Posterior vena cava (tissue), 2 donors: Measurements from ENCODE around the gene ARSG. TPM values are rescaled to one million over a fixed set of nuclear protein-coding genes. Genes with fewer than 3 reads are reported as not detected.
"Not testable (repeated sequence)": the region's sequence is repeated elsewhere in the genome, so short reads cannot be mapped to it uniquely, and the experiment has no call there.

ENCODE experiments used
- DNase-seq: peaks from one replicate; pipeline ENCODE4 v3.0.0-alpha.2; 2020; ENCODE audit warnings: low spot score
- intact Hi-C, 2 donors: fragments of 100-400 bp; cut with DNase I; formaldehyde crosslinking; loops; one replicate each; pipeline versions ENCODE4 v1.14.1 to v1.14.2; 2022 to 2023
- total RNA-seq, 2 donors: library from RNA; stranded (reverse); fragmentation: NEBNext Ultra II Directional; extraction: Animal tissue kit (Norgen Biotek cat#: 25700); gene quantifications; one replicate each; pipeline ENCODE4 v1.2.1, GENCODE V29; 2021
- donor health status: DM: yes; HTN: yes; CAD: no.
- donor health status: DM: yes; HTN: yes; CAD: no.

ARSG gene
- total RNA-seq, 2 donors from 2014 or later: 5.7 to 7.5 TPM

DNA sequence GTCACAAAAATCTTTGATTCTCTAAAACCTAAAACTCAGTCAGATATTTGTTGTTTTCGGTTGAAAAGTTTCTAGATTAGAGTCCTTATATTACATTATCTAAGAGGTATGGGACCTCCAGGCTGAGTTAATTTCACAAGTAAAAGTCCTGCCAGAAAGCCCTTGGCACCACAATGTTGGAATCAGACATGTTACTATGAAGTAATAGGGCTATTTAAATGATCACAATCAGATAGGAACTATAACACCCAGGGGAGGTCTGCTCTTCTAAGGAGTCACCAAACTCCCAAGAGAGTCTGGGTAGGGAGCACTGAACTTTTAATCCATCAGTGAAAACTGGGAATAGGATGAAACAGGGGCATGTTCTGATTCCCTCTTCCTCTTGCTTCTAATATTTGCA, 111.8 kb downstream of the ARSG start:
- intact Hi-C loops: loop anchor here in 1 of 2 donors (5.0 kb wide), 1 partner anchor 141 kb away; no protein-coding TSS in a partner anchor
- no peak for DNase-seq

DNA sequence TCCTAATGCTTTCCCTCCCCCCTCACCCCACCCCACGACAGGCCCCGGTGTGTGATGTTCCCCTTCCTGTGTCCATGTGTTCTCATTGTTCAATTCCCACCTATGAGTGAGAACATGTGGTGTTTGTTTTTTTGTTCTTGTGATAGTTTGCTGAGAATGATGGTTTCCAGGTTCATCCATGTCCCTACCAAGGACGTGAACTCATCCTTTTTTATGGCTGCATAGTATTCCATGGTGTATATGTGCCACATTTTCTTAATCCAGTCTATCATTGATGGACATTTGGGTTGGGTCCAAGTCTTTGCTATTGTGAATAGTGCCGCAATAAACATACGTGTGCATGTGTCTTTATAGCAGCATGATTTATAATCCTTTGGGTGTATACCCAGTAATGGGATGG, 112.5 kb downstream of the ARSG start:
- intact Hi-C loops: loop anchor here in 1 of 2 donors (5.0 kb wide), 1 partner anchor 142 kb away; no protein-coding TSS in a partner anchor
- DNase-seq: not testable (repeated sequence)

DNA sequence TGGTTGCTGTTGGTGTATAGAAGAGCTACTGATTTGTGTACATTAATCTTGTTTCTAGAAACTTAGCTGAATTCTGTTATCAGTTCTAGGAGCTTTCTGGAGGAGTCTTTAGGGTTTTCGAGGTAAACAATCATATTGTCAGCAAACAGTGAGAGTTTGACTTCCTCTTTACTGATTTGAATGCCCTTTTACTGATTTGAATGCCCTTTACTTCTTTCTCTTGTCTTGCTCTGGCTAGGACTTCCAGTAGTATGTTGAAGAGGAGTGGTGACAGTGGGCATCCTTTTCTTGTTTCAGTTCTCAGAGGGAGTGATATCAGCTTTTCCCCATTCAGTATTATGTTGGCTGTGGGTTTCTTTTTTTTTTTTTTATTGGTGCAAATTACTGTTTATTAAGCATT, 116.4 kb downstream of the ARSG start:
- DNase-seq, intact Hi-C loops: not testable (repeated sequence)

DNA sequence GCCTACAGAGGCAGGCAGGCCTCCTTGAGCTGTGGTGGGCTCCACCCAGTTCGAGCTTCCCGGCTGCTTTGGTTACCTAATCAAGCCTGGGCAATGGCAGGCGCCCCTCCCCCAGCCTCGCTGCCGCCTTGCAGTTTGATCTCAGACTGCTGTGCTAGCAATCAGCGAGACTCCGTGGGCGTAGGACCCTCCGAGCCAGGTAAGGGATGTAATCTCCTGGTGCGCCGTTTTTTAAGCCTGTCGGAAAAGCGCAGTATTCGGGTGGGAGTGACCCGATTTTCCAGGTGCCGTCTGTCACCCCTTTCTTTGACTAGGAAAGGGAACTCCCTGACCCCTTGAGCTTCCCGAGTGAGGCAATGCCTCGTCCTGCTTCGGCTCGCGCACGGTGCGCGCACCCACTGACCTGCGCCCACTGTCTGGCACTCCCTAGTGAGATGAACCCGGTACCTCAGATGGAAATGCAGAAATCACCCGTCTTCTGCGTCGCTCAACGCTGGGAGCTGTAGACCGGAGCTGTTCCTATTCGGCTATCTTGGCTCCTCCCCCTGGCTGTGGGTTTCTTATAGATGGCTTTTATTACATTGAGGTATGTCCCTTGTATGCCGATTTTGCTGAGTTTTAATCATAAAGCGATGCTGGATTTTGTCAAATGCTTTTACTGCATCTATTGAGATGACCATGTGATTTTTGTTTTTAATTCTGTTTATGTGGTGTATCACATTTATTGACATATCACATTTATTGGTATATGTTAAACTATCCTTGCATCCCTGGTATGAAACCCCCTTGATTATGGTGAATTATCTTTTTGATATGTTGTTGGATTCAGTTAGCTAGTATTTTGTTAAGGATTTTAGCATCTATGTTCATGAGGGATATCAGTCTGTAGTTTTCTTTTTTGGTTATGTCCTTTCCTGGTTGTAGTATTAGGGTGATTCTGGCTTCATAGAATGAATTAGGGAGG, 122.6 kb downstream of the ARSG start:
- intact Hi-C loops: not testable (repeated sequence)
- DNase-seq: peak; percentile 76

DNA sequence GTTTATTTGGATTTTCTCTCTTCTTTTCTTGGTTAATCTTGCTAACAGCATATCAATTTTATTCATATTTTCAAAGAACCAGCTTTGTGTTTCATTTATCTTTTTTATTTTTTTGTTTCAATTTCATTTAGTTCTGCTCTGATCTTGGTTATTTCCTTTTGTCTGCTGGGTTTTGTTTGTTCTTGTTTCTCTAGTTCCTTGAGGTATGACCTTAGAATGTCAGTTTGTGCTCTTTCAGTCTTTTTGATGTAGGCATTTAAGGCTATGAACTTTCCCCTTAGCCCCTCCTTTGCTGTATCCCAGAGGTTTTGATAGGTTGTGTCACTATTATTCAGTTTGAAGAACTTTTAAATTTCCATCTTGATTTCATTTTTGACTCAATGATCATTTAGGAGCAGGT, 123.6 kb downstream of the ARSG start:
- DNase-seq: not testable (repeated sequence)

DNA sequence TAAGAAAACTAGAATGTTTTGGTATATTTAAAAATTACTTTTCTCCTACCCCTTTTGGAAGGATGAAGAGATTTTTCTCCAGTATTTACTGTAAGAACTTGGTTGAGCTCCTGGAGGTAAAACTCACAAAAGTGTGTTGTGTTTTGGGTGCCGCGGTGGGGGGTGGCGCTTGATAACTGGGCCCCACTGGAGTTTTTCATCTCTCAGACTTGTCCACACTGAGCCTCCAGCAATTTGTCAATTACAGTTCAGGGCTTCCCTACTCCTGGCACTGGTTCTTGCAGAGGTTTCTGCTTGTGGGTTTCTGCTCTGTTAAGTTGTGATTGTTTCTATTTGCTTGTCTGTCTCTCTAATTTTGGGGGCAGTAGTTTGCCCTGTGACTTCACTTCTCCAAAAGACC, 126.0 kb downstream of the ARSG start:
- intact Hi-C loops: no loop called here

More for the DNA sequence above, 123.6 kb downstream of the ARSG start:
- intact Hi-C loops: not testable (repeated sequence)

DNA sequence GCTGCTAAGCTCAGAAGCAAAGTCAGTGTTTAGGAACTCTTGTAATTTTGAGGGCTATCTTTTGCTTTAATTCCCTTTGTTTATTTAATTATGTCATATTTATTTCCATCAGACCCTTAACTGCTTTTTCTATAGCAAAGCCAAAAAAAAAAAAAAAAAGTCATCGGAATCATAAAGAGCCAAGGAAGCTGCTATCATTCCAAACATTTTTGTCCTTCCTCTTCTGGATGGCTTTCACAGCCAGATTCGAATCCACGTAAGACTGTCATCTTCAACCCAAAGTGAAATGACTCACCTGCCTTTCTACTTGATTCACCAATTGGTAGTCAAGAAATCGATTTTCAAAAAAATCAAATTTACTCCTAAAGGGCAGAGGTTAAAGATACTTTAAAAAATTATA, 127.6 kb downstream of the ARSG start:
- intact Hi-C loops: no loop called here
- no peak for DNase-seq

More for the DNA sequence above, 126.0 kb downstream of the ARSG start:
- DNase-seq: peak; percentile 25

DNA sequence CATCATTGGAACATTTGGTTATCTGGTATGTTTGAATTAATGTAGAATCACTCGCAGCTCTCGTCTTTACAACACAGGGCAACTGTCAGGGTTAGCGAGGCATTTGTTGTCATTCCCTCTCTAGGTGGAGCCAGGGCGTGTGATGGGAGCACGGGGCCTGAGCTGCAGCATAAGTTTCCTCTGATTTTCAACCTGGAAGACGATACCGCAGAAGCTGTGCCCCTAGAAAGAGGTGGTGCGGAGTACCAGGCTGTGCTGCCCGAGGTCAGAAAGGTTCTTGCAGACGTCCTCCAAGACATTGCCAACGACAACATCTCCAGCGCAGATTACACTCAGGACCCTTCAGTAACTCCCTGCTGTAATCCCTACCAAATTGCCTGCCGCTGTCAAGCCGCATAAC, 128.8 kb downstream of the ARSG start:
- no peak for DNase-seq
- intact Hi-C loops: no loop called here

DNA sequence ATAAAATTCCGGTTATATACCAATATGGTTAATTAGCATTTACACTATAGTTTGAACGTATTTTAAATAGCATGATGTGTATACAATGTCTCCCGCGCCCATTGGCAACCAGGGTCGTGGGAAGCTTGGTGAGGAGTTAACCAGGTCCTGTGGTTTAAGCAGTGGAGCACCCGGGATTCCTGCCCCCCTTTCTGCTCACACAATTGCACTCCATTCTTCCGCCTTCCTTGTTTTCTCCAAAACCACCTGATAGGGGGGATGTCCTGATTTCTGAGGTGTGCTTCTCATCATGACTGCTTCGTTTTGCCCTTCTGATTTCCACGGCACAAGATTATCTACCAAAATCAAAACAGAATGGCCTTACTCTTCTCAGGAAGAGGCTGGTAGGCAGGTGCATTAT, 130.2 kb downstream of the ARSG start:
- DNase-seq: no peak
- intact Hi-C loops: no loop called here

DNA sequence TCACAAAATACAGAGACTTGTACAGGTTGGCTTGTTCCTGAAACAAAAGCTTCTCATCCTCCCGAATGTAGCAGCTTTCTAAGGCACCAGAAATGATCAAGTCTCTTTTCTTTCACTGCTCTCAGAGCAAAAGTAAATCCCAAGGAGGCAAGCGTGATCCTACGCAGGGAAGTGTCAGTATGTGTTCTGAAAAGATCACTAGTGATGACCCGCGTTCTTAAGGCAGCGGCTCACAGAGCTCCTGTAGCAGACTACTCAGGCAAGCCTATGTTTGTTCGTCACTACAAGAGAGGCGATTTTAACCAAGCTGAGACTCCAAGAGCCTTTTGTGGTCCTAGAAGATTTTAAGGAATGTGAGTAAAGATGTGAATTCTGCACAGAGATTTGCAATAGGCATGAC, 131.5 kb downstream of the ARSG start:
- no peak for DNase-seq
- intact Hi-C loops: no loop called here

DNA sequence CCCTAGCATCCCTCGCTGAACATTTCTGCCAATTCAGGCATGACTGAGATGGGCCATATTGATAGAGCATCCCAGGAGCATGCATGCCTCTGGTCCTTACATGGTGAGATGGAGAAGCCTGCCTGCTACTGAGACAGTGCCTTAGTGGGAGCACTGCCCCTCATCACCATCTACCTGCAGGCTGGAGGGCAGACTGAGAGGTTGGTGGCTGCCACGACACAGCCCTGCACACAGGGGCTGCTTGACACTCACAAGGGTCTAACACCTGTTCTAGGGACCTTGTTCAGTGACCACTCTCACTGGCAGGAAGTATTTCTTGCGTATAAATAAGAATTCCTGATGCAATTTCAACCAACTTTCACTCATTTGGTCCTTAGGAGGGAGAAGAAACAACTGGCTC, 132.0 kb downstream of the ARSG start:
- intact Hi-C loops: no loop called here
- no peak for DNase-seq

DNA sequence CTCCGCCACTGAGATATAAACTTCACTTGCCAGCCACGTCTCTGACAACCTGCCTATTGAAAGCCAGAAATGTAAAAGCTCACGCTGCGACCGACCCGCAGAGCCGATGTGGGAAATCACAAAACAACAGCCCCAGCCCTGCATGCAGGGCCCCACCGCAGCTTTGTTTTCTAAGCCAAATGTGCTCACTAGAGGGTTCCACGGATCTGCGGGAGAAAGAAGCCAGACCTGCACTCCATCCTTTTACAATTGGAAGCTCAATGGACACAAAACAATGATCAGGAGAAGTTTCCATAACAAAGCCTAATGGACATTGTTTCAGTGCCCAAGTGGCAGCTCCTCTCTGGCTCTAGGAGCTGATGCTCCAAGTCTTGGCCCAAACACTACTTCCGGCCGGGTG, 132.9 kb downstream of the ARSG start:
- no peak for DNase-seq
- intact Hi-C loops: no loop called here

DNA sequence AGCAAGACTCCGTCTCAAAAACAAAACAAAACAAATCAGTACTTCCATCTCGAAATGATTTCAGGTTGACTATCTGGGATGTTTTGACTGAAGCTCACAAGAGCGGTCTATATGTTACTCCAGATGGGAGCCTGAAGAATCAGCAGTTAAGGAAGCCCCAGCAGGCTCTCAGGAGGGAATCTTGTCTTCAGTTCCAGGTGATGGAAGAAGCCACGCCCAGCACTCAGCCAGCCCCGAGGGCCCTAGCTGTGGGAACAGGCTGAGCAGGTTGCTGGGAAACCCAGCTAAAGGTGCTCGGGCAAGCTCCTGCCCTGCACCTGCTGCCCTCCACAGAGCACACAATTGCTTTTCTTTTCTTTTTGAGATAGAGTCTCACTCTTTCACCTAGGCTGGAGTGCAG, 133.6 kb downstream of the ARSG start:
- peak; percentile 37 for DNase-seq
- intact Hi-C loops: no loop called here

DNA sequence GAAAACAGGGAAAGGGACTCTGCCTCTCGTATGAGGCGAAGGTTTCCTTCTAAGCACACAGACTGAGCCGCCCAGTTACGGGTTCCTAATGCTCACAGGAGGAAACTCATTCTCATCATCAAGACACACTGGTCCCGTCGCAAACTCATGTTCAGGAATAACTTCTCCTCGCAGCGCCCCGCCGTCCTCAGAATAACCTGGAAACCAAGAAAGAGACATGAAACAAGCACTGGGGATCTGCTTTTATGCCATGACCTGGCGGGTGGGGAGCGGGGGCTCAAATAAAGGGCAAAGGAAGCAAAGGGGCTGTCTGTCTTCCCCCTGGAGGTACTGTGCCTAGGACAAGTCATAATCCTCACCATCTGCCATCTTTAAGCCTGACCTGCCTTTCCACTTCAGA, 134.7 kb downstream of the ARSG start:
- intact Hi-C loops: no loop called here
- no peak for DNase-seq

DNA sequence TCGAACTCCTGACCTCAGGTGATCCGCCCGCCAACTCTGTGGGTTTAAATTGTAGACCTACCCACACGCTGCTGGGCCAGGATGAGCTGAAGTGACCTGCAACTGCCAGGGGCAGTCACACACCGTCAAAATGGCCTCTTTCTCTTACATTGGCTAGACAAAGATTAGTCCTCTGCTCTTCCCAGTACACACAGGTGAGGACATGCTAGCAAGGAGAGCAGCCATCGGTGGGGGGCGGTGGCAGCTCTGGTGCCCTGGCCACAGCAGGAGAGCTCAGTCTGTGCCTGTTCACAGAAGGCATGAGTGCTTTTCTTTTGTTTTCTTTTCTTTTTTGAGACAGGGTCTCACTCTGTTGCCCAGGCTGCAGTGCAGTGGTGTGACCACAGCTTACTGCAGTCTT, 136.3 kb downstream of the ARSG start:
- intact Hi-C loops: no loop called here
- peak; percentile 55 for DNase-seq

DNA sequence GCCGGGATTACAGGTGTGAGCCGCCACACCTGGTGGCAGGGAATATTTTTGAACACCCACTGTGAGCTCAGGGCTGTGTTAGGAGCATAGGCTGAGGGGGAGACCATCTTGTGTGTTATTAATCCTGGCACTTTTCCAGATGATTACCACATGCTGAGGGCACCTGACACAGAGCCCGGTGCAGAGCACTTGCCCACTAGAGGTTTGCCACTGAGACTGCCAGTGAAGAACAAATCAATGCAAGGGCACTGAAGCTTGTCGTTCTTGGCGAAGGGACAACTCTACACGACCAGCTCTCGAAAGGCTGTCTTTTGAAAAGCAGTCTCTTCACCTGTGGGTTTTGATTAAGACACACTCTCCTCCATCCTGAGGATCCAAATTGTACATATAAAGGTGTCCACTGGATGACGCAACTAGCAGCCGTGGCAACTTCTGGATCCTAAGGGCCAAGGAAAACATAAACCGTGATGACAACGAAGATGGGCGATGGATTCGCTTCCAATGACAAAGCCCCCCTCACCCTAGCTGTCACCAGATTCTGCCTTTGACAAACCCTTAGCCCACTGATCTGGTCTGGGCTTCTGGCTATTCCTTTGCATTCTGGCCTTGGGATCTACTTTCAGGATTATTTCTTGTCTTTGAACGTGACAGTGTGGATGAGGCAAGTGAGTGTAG, 137.3 kb downstream of the ARSG start:
- intact Hi-C loops: loop anchor here in 1 of 2 donors (1.0 kb wide), 1 partner anchor 41 kb away; no protein-coding TSS in a partner anchor
- DNase-seq: no peak

DNA sequence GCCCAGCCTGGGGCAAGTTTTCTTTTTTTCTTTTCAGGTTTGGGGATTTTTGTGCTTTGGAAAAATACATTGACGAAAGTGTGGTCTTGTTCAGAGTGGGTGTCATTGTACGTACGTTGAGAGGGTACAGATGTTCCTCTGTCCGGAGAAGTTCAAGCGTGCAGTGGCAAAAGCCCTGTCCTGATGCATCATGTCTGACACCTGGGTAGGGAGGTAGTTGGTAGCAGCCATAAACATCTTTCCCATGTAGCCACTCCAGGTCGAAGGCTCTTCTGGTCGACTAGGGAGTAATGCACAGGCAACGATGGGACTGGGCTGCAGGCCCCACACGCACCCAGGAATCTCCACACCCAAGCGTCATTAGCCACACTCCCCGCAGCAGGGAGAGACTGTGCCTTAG, 138.6 kb downstream of the ARSG start:
- DNase-seq: no peak
- intact Hi-C loops: loop anchor here in 1 of 2 donors (10.0 kb wide), 1 partner anchor 165 kb away; no protein-coding TSS in a partner anchor

DNA sequence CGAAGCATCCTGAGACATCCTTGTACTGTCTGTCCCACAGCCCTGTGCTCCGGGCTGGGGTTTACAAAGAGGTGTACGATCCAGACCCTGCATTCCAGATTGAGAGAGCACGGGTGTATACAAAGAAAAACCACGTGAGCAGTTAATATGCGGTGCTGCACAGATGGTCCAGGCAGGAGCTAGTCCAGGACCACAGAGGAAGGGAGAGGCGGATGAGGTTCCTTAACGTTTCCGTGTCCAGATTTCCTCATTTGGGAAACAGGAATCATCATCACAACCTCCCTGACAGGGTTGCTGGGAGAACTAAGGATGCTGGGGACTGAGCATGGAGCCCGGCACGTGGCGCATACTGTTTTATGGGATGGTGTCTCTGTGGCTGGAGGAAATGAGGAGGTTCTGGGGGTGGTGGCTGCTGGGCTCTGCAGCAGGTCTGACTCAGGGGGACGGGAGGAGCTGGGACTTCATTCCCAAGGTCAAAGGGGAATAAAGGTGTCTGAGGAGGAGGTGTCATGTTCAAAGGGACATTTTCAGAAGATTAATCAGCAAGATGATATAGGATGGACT, 139.8 kb downstream of the ARSG start:
- intact Hi-C loops: loop anchor here in 1 of 2 donors (10.0 kb wide), 1 partner anchor 166 kb away; no protein-coding TSS in a partner anchor
- no peak for DNase-seq

DNA sequence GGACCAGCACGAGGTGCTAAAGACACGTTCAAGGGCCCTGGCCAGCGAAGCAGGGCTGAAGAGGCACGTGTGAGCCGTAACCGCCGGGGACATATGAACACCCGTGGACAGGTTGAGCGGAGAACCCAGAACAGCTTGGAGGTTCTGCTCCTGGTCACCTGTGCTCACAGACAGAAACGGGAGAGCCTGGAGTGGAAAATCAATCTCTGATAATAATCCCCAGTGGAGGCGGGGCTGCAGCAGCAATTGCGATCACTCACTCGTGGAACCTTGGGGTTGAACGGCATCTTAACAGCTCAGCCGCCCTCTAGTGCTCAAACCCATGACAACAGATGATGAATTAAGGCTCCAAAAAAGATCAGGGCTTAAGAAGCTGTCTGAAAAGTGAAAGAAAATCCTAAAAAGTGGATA, 140.4 kb downstream of the ARSG start:
- peak; percentile 13 for DNase-seq
- intact Hi-C loops: loop anchor here in 1 of 2 donors (10.0 kb wide), 1 partner anchor 167 kb away; no protein-coding TSS in a partner anchor
